ENCODE measurements around the gene PCDHB11. TPM values are rescaled to one million over a fixed set of nuclear protein-coding genes. Genes with fewer than 3 reads are reported as not detected.
"Not testable (repeated sequence)": the region's sequence is repeated elsewhere in the genome, so short reads cannot be mapped to it uniquely, and the experiment has no call there.

The PCDHB11 gene
- total and polyA plus RNA-seq, 4 donors, result 0.08 to 0.33 (median 0.16) TPM

- H3K27ac ChIP-seq (ENCODE audit: low read depth in 1 of 2, low read length in 2 of 2), result no peak within 1 kb of the TSS
Measured at GRCh38 chr5:141223112-141223783, 23.8 kb downstream of the PCDHB11 start, which contains the start of gene PCDHB14. Gene PCDHB14, plus strand, starts transcription at chr5:141223343. Its CDS starts 163 bp downstream, at chr5:141223506.

DNA sequence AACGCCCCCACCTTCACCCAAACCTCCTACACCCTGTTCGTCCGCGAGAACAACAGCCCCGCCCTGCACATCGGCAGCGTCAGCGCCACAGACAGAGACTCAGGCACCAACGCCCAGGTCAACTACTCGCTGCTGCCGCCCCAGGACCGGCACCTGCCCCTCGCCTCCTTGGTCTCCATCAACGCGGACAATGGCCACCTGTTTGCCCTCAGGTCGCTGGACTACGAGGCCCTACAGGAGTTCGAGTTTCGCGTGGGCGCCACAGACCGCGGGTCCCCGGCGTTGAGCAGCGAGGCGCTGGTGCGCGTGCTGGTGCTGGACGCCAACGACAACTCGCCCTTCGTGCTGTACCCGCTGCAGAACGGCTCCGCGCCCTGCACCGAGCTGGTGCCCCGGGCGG is 25.4 kb downstream of the PCDHB11 start:
- not testable (repeated sequence) for H3K4me3 ChIP-seq (ENCODE audit: low read depth in 1 of 3, low read length in 3 of 3); H3K27ac ChIP-seq (ENCODE audit: low read depth in 1 of 2, low read length in 2 of 2); H3K4me1 ChIP-seq (ENCODE audit: control insufficient read depth in 4 of 4, insufficient read depth in 4 of 4, low read length in 3 of 4); H3K36me3 ChIP-seq (ENCODE audit: control insufficient read depth in 4 of 4, insufficient read depth in 3 of 4, low read depth in 1 of 4, low read length in 3 of 4); H3K27me3 ChIP-seq (ENCODE audit: control insufficient read depth in 4 of 4, insufficient read depth in 4 of 4, low read length in 3 of 4); H3K9ac ChIP-seq (ENCODE audit: low read depth in 1 of 2, low read length in 2 of 2); DNase-seq (ENCODE audit: low spot score)
- peaks cover 21 to 52% (median 30%) of the 10 kb centered on the region in 4 donors for H3K9me3 ChIP-seq (ENCODE audit: control insufficient read depth in 4 of 4, low read length in 3 of 4)
- 24% methylated on average over 33 of the region's 40 CpGs for WGBS

More at GRCh38 chr5:141223112-141223783, 23.8 kb downstream of the PCDHB11 start, which contains the start of gene PCDHB14:
- WGBS, result 22% methylated on average over 15 of the region's 15 CpGs
- no peak within 1 kb of the TSS for H3K9ac ChIP-seq (ENCODE audit: low read depth in 1 of 2, low read length in 2 of 2)
- peak within 1 kb of the TSS; percentile 20 to 54 (median 38) for H3K4me3 ChIP-seq (ENCODE audit: low read depth in 1 of 3, low read length in 3 of 3)
- no peak for DNase-seq (ENCODE audit: low spot score)
- peaks cover 0 to 5% (median 0%) of the 10 kb centered on the region in 4 donors for H3K36me3 ChIP-seq (ENCODE audit: control insufficient read depth in 4 of 4, insufficient read depth in 3 of 4, low read depth in 1 of 4, low read length in 3 of 4)
- H3K27me3 ChIP-seq (ENCODE audit: control insufficient read depth in 4 of 4, insufficient read depth in 4 of 4, low read length in 3 of 4), result peaks cover 0 to 5% (median 2%) of the 10 kb centered on the region in 4 donors
- H3K4me1 ChIP-seq (ENCODE audit: control insufficient read depth in 4 of 4, insufficient read depth in 4 of 4, low read length in 3 of 4), result no peaks in the 10 kb centered on the region
- peaks cover 28 to 61% (median 36%) of the 10 kb centered on the region in 4 donors for H3K9me3 ChIP-seq (ENCODE audit: control insufficient read depth in 4 of 4, low read length in 3 of 4)
- peak; percentile 27 to 42 for TF ChIP-seq RAD21 (IDR thresholded peaks at IDR 0.05)
- TF ChIP-seq YY1 (IDR thresholded peaks at IDR 0.05), result no peak

GRCh38 chr5:141225421-141225820 is 26.0 kb downstream of the PCDHB11 start:
- not testable (repeated sequence) for H3K27me3 ChIP-seq (ENCODE audit: control insufficient read depth in 4 of 4, insufficient read depth in 4 of 4, low read length in 3 of 4); DNase-seq (ENCODE audit: low spot score); H3K4me3 ChIP-seq (ENCODE audit: low read depth in 1 of 3, low read length in 3 of 3); H3K4me1 ChIP-seq (ENCODE audit: control insufficient read depth in 4 of 4, insufficient read depth in 4 of 4, low read length in 3 of 4); H3K27ac ChIP-seq (ENCODE audit: low read depth in 1 of 2, low read length in 2 of 2); H3K36me3 ChIP-seq (ENCODE audit: control insufficient read depth in 4 of 4, insufficient read depth in 3 of 4, low read depth in 1 of 4, low read length in 3 of 4); H3K9ac ChIP-seq (ENCODE audit: low read depth in 1 of 2, low read length in 2 of 2)
- WGBS, result 36% methylated on average over 30 of the region's 30 CpGs
- H3K9me3 ChIP-seq (ENCODE audit: control insufficient read depth in 4 of 4, low read length in 3 of 4), result peaks cover 19 to 47% (median 31%) of the 10 kb centered on the region in 4 donors

- Histone ChIP-seq H3K27me3 (ENCODE audit: control insufficient read depth in 4 of 4, insufficient read depth in 4 of 4, low read length in 3 of 4) (peaks cover 0 to 3% (median 1%) of the 10 kb centered on the region in 4 donors), H3K9me3 (ENCODE audit: control insufficient read depth in 4 of 4, low read length in 3 of 4) (peaks cover 30 to 74% (median 47%) of the 10 kb centered on the region in 4 donors), H3K9ac (ENCODE audit: low read depth in 1 of 2, low read length in 2 of 2) (no peak overlapping the region), H3K27ac (ENCODE audit: low read depth in 1 of 2, low read length in 2 of 2) (no peak overlapping the region), H3K4me1 (ENCODE audit: control insufficient read depth in 4 of 4, insufficient read depth in 4 of 4, low read length in 3 of 4) (no peaks in the 10 kb centered on the region), H3K36me3 (ENCODE audit: control insufficient read depth in 4 of 4, insufficient read depth in 3 of 4, low read depth in 1 of 4, low read length in 3 of 4) (no peaks in the 10 kb centered on the region), H3K4me3 (ENCODE audit: low read depth in 1 of 3, low read length in 3 of 3) (peak overlapping the region; percentile 2 to 67 (median 28))
- 8% methylated on average over 15 of the region's 15 CpGs for WGBS
- DNase-seq (ENCODE audit: low spot score), result no peak
- TF ChIP-seq FOXA2 (IDR thresholded peaks at IDR 0.05) (no peak), GABPA (IDR thresholded peaks at IDR 0.05 in 1 of 2, conservative IDR thresholded peaks at IDR 0.05 in 1 of 2) (no peak), FOXA1 (IDR thresholded peaks at IDR 0.05) (no peak), JUND (IDR thresholded peaks at IDR 0.05) (no peak), YY1 (IDR thresholded peaks at IDR 0.05) (no peak), ATF3 (IDR thresholded peaks at IDR 0.05) (no peak), EGR1 (IDR thresholded peaks at IDR 0.05; ENCODE audit: low read depth in 2 of 2) (no peak), SP1 (IDR thresholded peaks at IDR 0.05) (no peak), HNF4G (IDR thresholded peaks at IDR 0.05) (no peak), ZBTB33 (IDR thresholded peaks at IDR 0.05) (no peak)
- TF ChIP-seq, protein P1, sequence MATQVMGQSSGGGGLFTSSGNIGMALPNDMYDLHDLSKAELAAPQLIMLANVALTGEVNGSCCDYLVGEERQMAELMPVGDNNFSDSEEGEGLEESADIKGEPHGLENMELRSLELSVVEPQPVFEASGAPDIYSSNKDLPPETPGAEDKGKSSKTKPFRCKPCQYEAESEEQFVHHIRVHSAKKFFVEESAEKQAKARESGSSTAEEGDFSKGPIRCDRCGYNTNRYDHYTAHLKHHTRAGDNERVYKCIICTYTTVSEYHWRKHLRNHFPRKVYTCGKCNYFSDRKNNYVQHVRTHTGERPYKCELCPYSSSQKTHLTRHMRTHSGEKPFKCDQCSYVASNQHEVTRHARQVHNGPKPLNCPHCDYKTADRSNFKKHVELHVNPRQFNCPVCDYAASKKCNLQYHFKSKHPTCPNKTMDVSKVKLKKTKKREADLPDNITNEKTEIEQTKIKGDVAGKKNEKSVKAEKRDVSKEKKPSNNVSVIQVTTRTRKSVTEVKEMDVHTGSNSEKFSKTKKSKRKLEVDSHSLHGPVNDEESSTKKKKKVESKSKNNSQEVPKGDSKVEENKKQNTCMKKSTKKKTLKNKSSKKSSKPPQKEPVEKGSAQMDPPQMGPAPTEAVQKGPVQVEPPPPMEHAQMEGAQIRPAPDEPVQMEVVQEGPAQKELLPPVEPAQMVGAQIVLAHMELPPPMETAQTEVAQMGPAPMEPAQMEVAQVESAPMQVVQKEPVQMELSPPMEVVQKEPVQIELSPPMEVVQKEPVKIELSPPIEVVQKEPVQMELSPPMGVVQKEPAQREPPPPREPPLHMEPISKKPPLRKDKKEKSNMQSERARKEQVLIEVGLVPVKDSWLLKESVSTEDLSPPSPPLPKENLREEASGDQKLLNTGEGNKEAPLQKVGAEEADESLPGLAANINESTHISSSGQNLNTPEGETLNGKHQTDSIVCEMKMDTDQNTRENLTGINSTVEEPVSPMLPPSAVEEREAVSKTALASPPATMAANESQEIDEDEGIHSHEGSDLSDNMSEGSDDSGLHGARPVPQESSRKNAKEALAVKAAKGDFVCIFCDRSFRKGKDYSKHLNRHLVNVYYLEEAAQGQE (IDR thresholded peaks at IDR 0.05), result no peak
Measured at GRCh38 chr5:141234109-141234667, 34.8 kb downstream of the PCDHB11 start.

DNA sequence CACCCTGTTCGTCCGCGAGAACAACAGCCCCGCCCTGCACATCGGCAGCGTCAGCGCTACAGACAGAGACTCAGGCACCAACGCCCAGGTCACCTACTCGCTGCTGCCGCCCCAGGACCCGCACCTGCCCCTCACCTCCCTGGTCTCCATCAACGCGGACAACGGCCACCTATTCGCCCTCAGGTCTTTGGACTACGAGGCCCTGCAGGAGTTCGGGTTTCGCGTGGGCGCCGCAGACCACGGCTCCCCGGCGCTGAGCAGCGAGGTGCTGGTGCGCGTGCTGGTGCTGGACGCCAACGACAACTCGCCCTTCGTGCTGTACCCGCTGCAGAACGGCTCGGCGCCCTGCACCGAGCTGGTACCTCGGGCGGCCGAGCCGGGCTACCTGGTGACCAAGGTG is 36.5 kb downstream of the PCDHB11 start:
- DNase-seq (ENCODE audit: low spot score); H3K36me3 ChIP-seq (ENCODE audit: control insufficient read depth in 4 of 4, insufficient read depth in 3 of 4, low read depth in 1 of 4, low read length in 3 of 4); H3K9ac ChIP-seq (ENCODE audit: low read depth in 1 of 2, low read length in 2 of 2); H3K27me3 ChIP-seq (ENCODE audit: control insufficient read depth in 4 of 4, insufficient read depth in 4 of 4, low read length in 3 of 4); H3K27ac ChIP-seq (ENCODE audit: low read depth in 1 of 2, low read length in 2 of 2); H3K4me1 ChIP-seq (ENCODE audit: control insufficient read depth in 4 of 4, insufficient read depth in 4 of 4, low read length in 3 of 4): not testable (repeated sequence)
- peaks cover 37 to 87% (median 58%) of the 10 kb centered on the region in 4 donors for H3K9me3 ChIP-seq (ENCODE audit: control insufficient read depth in 4 of 4, low read length in 3 of 4)
- H3K4me3 ChIP-seq (ENCODE audit: low read depth in 1 of 3, low read length in 3 of 3), result peak overlapping the region in 2 of 3 donors; percentile 27 to 50
- 24% methylated on average over 40 of the region's 40 CpGs for WGBS
